SK-N-SH (cell line): ENCODE results near the gene GTPBP4. TPM values are rescaled to one million over a fixed set of nuclear protein-coding genes. Genes with fewer than 3 reads are reported as not detected.

Experiments
- CTCF ChIA-PET: fragments of 300-600, 350-600 bp; formaldehyde crosslinking; extraction: SDS; loops from one replicate; lab custom pipeline; 2021; lab: Yijun Ruan, JAX
- POLR2A ChIA-PET: fragments of 350-600 bp; sonication (Branson Sonifier 250); formaldehyde crosslinking; extraction: SDS; loops from one replicate; lab custom pipeline; 2020; ENCODE audit warnings: antibody characterized with exemption, inconsistent platforms; lab: Yijun Ruan, JAX
- DNase-seq: peaks from one replicate; pipeline ENCODE4 v3.0.0; 2012
- H2AFZ ChIP-seq: fragments of 200-600 bp; sonication (generic); 2 replicates; pipeline ENCODE4 v1.8.1; 2016; ENCODE audit warnings: antibody characterized with exemption, mild to moderate bottlenecking, low read depth
- H3F3A ChIP-seq: fragments of 200-600 bp; sonication (generic); replicated peaks from 2 replicates; pipeline ENCODE3; 2016; ENCODE audit warnings: antibody characterized with exemption, mild to moderate bottlenecking; ENCODE audit not compliant: insufficient read depth
- H3K27ac ChIP-seq, 2 experiments: fragments of 200-500 bp in 1 of 2; fragments of 200-600 bp in 1 of 2; sonication (Bioruptor generic) in 1 of 2; sonication (generic), shearing (Covaris generic) in 1 of 2; 2 replicates each; pipeline versions ENCODE4 v1.5.1 to v1.6.1; 2014 to 2016; ENCODE audit warnings: low read depth in 2 of 2, inconsistent platforms in 1 of 2, low read length in 1 of 2, mild to moderate bottlenecking in 1 of 2, mixed read lengths in 1 of 2
- H3K27me3 ChIP-seq: fragments of 200-600 bp; sonication (generic), shearing (Covaris generic); 2 replicates; pipeline ENCODE4 v1.6.1; 2016; ENCODE audit warnings: mixed run types; ENCODE audit not compliant: insufficient read depth
- H3K36me3 ChIP-seq, 2 experiments: fragments of 200-500 bp in 1 of 2; fragments of 200-600 bp in 1 of 2; sonication (Bioruptor generic) in 1 of 2; sonication (generic) in 1 of 2; replicated peaks in 1 of 2; 2 replicates each; pipeline versions ENCODE3 to v1.5.1; 2014 to 2016; ENCODE audit warnings: low read length in 1 of 2, mild to moderate bottlenecking in 1 of 2; ENCODE audit not compliant: insufficient read depth in 2 of 2, control insufficient read depth in 1 of 2
- H3K4me1 ChIP-seq, 2 experiments: fragments of 200-500 bp in 1 of 2; fragments of 200-600 bp in 1 of 2; sonication (Bioruptor generic) in 1 of 2; sonication (generic), shearing (Covaris generic) in 1 of 2; 2 replicates each; pipeline versions ENCODE4 v1.5.1 to v1.6.1; 2014 to 2016; ENCODE audit warnings: low read depth in 1 of 2, low read length in 1 of 2, mixed run types in 1 of 2; ENCODE audit not compliant: insufficient read depth in 2 of 2, control insufficient read depth in 1 of 2
- H3K4me2 ChIP-seq: fragments of 200-600 bp; sonication (generic), shearing (Covaris generic); 2 replicates; pipeline ENCODE4 v1.6.1; 2017; ENCODE audit warnings: mixed run types
- H3K4me3 ChIP-seq, 2 experiments: fragments of 200-500 bp in 1 of 2; fragments of 200-600 bp in 1 of 2; sonication (Bioruptor generic) in 1 of 2; sonication (generic), shearing (Covaris generic) in 1 of 2; 2 replicates each; pipeline versions ENCODE4 v1.5.1 to v1.8.1; 2014 to 2016; ENCODE audit warnings: low read depth in 2 of 2, inconsistent platforms in 1 of 2, low read length in 1 of 2, mild to moderate bottlenecking in 1 of 2, mixed read lengths in 1 of 2, moderate library complexity in 1 of 2
- H3K79me2 ChIP-seq: fragments of 200-600 bp; sonication (generic); 2 replicates; pipeline ENCODE4 v1.8.1; 2017; ENCODE audit warnings: mild to moderate bottlenecking; ENCODE audit not compliant: insufficient read depth
- H3K9ac ChIP-seq: fragments of 200-600 bp; sonication (generic); 2 replicates; pipeline ENCODE4 v1.6.1; 2017; ENCODE audit warnings: mixed run types
- H3K9me2 ChIP-seq: fragments of 200-600 bp; sonication (generic); 2 replicates; pipeline ENCODE4 v1.6.1; 2017; ENCODE audit warnings: mixed run types
- H3K9me3 ChIP-seq: fragments of 200-600 bp; sonication (generic); 2 replicates; pipeline ENCODE4 v1.6.1; 2017; ENCODE audit warnings: mixed run types, mild to moderate bottlenecking, moderate library complexity
- H4K20me1 ChIP-seq: fragments of 200-600 bp; sonication (generic); 2 replicates; pipeline ENCODE4 v1.6.1; 2017; ENCODE audit warnings: mild to moderate bottlenecking, mixed run types; ENCODE audit not compliant: insufficient read depth
- POLR2AphosphoS5 ChIP-seq: IDR thresholded peaks from 2 replicates; pipeline ENCODE4 v1.6.1; 2012; ENCODE audit warnings: low read depth, low read length
- RCOR1 ChIP-seq: fragments of 150-350 bp; IDR thresholded peaks from 2 replicates; pipeline ENCODE4 v1.6.1; 2017; ENCODE audit warnings: antibody characterized with exemption, low read length
- RFX5 ChIP-seq: IDR thresholded peaks from 2 replicates; pipeline ENCODE4 v1.6.1; 2012; ENCODE audit warnings: mild to moderate bottlenecking, improper control_type of control experiment, low read length
- RXRA ChIP-seq: IDR thresholded peaks from 2 replicates; pipeline ENCODE4 v1.4.0; 2012; ENCODE audit warnings: low read depth, mild to moderate bottlenecking, borderline replicate concordance
- SIN3A ChIP-seq: IDR thresholded peaks from 2 replicates; pipeline ENCODE4 v1.6.1; 2012; ENCODE audit warnings: low read depth, mild to moderate bottlenecking, low read length, moderate library complexity, borderline replicate concordance
- ZBTB33 ChIP-seq: IDR thresholded peaks from 2 replicates; pipeline ENCODE4 v1.4.0; 2012; ENCODE audit warnings: low read depth, borderline replicate concordance
- WGBS: methylation state at CpG from one replicate; pipeline ENCODE4 v1.1.6; 2017; ENCODE audit warnings: low lambda C conversion rate; 5-methylcytosine and 5-hydroxymethylcytosine counted together
- polyA plus RNA-seq, 3 experiments: library from polyadenylated mRNA; depleted of rRNA; stranded (reverse); fragments of >200 nt; gene quantifications; 2 replicates each; pipeline ENCODE4 v1.2.3, GENCODE V29; 2012
- TF ChIP-seq, protein P1 (sequence below): IDR thresholded peaks from 2 replicates; pipeline ENCODE4 v1.6.1; 2012; ENCODE audit warnings: mild to moderate bottlenecking, low read depth, low read length, moderate library complexity
- TF ChIP-seq, protein P2 (sequence below): fragments of 150-350 bp; IDR thresholded peaks from 2 replicates; pipeline ENCODE4 v1.6.1; 2016; ENCODE audit warnings: mild to moderate bottlenecking, low read depth, low read length
- TF ChIP-seq, protein P3 (sequence below): IDR thresholded peaks from 2 replicates; pipeline ENCODE4 v1.4.0; 2012; ENCODE audit warnings: low read depth

Gene GTPBP4
- polyA plus RNA-seq, 1 of the 3 experiments (the other 2 are of a cell fraction) = 36.6 TPM

DNA sequence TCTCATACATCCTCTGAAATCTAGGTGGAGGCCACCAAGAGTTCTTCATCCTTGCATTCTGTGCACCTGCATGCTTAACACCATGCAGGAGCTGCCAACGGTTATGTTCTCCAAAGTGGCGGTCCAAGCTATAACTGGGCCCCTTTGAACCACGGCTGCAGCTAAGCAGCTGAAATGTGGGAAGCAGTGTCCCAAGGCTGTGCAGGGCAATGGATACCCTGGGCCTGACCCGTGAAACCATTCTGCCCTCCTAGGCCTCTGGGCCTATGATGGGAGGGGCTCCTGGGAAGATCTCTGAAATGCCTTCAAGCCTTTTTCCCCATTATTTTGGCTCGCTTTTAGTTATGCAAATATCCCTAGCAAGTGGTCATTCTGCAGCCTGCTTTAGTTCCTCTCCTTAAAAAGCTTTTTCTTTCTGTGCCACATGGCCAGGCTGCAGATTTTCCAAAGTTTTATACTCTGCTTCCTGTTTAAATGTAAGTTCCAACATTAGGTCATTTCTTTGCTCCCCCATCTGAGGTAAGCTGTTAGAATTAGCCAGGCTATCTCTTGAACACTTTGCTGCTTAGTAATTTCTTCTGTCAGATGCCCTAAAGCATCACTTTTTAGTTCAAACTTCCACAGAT lies 7.7 kb upstream of the GTPBP4 start:
- TF ChIP-seq ZBTB33 = no peak
- TF ChIP-seq RXRA = no peak
- TF ChIP-seq SIN3A = no peak
- no peak for TF ChIP-seq POLR2AphosphoS5
- TF ChIP-seq RFX5 = no peak
- TF ChIP-seq, all 33 proteins: peak for 0
- Histone ChIP-seq H3K79me2 (peaks cover 10% of the 10 kb centered on the region; the same call in 1 of the 2 replicates), H4K20me1 (no peaks in the 10 kb centered on the region), H3K27ac (no peak overlapping the region), H3K9me3 (peaks cover 8% of the 10 kb centered on the region), H3K9ac (no peak overlapping the region), H2AFZ (no peak overlapping the region), H3F3A (peaks cover 12% of the 10 kb centered on the region), H3K9me2 (no peaks in the 10 kb centered on the region), H3K4me1 (no peaks in the 10 kb centered on the region), H3K4me2 (no peak overlapping the region), H3K4me3 (no peak overlapping the region), H3K36me3 (peaks cover 0 to 6% of the 10 kb centered on the region in 2 experiments), H3K27me3 (no peaks in the 10 kb centered on the region)
- CTCF ChIA-PET = interaction anchor here (0.7 kb wide), 1 partner anchor 10 kb away, joined by 3 read pairs; no protein-coding TSS in a partner anchor
- POLR2A ChIA-PET = no interaction called here
- DNase-seq = no peak
- 91% methylated on average over 4 of the region's 5 CpGs for WGBS

GRCh38 chr10:983401-983800 lies 4.8 kb upstream of the GTPBP4 start:
- H3K9me2 ChIP-seq = no peaks in the 10 kb centered on the region
- H3K36me3 ChIP-seq = peaks cover 0 to 6% of the 10 kb centered on the region in 2 experiments
- peaks cover 5% of the 10 kb centered on the region for H3K9me3 ChIP-seq
- H4K20me1 ChIP-seq = no peaks in the 10 kb centered on the region
- ChIA-PET POLR2A (no interaction called here), CTCF (interaction anchor here (1.7 kb wide), 1 partner anchor 10 kb away, joined by 4 read pairs; no protein-coding TSS in a partner anchor)
- no peak overlapping the region for H3K27ac ChIP-seq
- no peak overlapping the region for H2AFZ ChIP-seq
- peaks cover 23% of the 10 kb centered on the region for H3F3A ChIP-seq
- peaks cover 3 to 13% of the 10 kb centered on the region in 2 experiments; a peak in 2 of 4 replicates for H3K4me1 ChIP-seq
- H3K79me2 ChIP-seq = peaks cover 23% of the 10 kb centered on the region
- H3K4me2 ChIP-seq = no peak overlapping the region
- DNase-seq = no peak
- no peak overlapping the region for H3K9ac ChIP-seq
- H3K4me3 ChIP-seq = no peak overlapping the region
- H3K27me3 ChIP-seq = no peaks in the 10 kb centered on the region
- WGBS = 89% methylated on average over 6 of the region's 6 CpGs
- TF ChIP-seq, protein P1, sequence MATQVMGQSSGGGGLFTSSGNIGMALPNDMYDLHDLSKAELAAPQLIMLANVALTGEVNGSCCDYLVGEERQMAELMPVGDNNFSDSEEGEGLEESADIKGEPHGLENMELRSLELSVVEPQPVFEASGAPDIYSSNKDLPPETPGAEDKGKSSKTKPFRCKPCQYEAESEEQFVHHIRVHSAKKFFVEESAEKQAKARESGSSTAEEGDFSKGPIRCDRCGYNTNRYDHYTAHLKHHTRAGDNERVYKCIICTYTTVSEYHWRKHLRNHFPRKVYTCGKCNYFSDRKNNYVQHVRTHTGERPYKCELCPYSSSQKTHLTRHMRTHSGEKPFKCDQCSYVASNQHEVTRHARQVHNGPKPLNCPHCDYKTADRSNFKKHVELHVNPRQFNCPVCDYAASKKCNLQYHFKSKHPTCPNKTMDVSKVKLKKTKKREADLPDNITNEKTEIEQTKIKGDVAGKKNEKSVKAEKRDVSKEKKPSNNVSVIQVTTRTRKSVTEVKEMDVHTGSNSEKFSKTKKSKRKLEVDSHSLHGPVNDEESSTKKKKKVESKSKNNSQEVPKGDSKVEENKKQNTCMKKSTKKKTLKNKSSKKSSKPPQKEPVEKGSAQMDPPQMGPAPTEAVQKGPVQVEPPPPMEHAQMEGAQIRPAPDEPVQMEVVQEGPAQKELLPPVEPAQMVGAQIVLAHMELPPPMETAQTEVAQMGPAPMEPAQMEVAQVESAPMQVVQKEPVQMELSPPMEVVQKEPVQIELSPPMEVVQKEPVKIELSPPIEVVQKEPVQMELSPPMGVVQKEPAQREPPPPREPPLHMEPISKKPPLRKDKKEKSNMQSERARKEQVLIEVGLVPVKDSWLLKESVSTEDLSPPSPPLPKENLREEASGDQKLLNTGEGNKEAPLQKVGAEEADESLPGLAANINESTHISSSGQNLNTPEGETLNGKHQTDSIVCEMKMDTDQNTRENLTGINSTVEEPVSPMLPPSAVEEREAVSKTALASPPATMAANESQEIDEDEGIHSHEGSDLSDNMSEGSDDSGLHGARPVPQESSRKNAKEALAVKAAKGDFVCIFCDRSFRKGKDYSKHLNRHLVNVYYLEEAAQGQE = no peak
- TF ChIP-seq, protein P2, sequence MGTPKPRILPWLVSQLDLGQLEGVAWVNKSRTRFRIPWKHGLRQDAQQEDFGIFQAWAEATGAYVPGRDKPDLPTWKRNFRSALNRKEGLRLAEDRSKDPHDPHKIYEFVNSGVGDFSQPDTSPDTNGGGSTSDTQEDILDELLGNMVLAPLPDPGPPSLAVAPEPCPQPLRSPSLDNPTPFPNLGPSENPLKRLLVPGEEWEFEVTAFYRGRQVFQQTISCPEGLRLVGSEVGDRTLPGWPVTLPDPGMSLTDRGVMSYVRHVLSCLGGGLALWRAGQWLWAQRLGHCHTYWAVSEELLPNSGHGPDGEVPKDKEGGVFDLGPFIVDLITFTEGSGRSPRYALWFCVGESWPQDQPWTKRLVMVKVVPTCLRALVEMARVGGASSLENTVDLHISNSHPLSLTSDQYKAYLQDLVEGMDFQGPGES = no peak
- TF ChIP-seq, protein P3, sequence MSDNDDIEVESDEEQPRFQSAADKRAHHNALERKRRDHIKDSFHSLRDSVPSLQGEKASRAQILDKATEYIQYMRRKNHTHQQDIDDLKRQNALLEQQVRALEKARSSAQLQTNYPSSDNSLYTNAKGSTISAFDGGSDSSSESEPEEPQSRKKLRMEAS = no peak
- TF ChIP-seq RCOR1 (no peak), POLR2AphosphoS5 (no peak)
